ENCODE results near the gene TMPRSS9.
A peak's percentile ranks its signal among the peaks of the same experiment; 100 is the strongest.
"Not testable (repeated sequence)": the region's sequence is repeated elsewhere in the genome, so short reads cannot be mapped to it uniquely, and the experiment has no call there.

The TMPRSS9 gene

DNA sequence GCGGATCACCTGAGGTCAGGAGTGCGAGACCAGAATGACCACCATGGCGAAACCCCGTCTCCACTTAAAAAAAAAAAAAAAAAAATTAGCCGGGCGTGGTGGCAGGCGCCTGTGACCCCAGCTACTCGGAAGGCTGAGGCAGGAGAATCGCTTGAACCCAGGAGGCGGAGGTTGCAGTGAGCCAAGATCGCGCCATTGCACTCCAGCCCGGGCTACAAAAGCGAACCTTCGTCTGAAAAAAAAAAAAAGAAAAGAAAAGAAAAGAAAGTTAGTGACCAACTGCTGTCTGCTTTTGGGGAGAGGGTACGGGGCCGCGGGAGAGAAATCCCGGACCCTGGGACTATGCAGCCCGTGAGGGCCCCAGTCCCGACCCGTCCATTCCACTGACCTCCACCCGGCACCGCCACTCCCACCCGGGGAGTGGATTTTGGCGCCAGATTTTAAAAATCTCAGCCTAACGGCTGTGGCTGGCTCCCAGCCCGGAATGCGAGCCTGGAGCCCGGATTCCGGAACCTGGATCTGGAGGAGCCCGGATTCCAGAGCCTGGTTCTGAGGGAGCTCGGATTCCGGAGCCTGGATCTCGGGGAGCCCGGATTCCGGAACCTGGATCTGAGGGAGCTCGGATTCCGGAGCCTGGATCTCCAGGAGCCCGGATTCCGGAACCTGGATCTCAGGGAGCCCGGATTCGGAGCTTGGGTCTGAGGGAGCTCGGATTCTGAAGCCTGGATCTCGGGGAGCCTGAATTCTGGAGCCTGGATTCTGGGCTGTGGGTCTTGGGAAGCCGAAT lies 102.8 kb downstream of the TMPRSS9 start:
- H3K27ac ChIP-seq: peak overlapping the region; percentile 83

DNA sequence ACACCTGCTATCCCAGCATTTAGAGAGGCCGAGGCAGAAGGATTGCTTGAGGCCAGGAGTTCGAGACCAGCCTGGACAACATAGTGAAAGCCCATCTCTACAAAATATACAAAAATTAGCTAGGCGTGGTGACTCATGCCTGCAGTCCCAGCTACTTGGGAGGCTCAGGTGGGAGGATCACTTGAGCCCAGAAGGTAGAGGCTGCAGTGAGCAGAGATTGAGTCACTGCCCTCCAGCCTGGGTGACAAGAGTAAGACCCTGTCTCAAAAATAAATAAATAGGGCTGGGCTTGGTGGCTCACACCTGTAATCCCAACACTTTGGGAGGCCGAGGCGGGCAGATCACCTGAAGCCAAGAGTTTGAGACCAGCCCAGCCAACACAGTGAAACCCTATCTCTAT lies 103.6 kb downstream of the TMPRSS9 start:
- peak overlapping the region; percentile 83 for H3K27ac ChIP-seq

More for the DNA sequence above, 102.8 kb downstream of the TMPRSS9 start:
- TF ChIP-seq, protein P1, sequence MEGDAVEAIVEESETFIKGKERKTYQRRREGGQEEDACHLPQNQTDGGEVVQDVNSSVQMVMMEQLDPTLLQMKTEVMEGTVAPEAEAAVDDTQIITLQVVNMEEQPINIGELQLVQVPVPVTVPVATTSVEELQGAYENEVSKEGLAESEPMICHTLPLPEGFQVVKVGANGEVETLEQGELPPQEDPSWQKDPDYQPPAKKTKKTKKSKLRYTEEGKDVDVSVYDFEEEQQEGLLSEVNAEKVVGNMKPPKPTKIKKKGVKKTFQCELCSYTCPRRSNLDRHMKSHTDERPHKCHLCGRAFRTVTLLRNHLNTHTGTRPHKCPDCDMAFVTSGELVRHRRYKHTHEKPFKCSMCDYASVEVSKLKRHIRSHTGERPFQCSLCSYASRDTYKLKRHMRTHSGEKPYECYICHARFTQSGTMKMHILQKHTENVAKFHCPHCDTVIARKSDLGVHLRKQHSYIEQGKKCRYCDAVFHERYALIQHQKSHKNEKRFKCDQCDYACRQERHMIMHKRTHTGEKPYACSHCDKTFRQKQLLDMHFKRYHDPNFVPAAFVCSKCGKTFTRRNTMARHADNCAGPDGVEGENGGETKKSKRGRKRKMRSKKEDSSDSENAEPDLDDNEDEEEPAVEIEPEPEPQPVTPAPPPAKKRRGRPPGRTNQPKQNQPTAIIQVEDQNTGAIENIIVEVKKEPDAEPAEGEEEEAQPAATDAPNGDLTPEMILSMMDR (IDR thresholded peaks at IDR 0.05): no peak
- TF ChIP-seq ZFX (IDR thresholded peaks at IDR 0.05; ENCODE audit: borderline replicate concordance): no peak

DNA sequence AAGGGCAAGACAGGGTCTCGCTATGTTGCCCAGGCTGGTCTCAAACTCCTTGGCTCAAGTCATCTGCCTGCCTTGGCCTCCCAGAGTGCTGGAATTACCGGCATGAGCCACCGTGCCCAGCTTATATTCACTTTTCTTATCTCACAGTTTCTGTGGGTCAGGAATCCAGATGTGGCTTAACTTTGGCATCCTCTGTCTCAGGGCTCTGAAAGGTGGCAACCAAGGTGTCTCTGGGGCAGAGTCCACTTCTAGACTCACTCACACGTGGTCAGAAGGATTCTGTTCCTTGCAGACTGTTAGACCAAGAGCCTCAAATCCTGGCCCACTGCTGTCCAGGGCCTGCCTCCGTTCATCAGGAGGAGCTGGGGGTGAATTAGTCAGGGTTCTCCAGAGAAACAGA lies 104.3 kb downstream of the TMPRSS9 start:
- H3K27ac ChIP-seq: peak overlapping the region; percentile 83
- no peak for TF ChIP-seq ZFX (IDR thresholded peaks at IDR 0.05; ENCODE audit: borderline replicate concordance)
- TF ChIP-seq, protein P1 (IDR thresholded peaks at IDR 0.05): no peak

DNA sequence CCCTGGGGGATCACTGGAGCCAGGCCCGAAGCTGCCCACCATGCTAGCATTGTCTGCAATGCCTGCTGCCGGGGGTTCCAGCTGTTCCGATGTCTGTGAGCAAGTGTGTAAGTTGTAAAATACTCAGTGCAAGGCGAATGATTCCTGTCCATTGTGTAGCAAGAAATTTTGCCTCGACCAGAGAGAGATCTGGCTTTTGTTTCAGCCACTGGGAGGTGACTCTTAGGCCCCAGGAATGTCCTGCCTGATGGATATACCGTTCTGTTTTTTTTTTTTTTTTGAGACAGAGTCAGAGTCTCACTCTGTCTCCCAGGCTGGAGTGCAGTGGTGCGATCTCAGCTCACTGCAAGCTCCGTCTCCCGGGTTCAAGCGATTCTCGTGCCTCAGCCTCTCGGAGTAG lies 108.5 kb downstream of the TMPRSS9 start:
- H3K27ac ChIP-seq: no peak overlapping the region
- no peak for TF ChIP-seq ZFX (IDR thresholded peaks at IDR 0.05; ENCODE audit: borderline replicate concordance)
- TF ChIP-seq, protein P1 (IDR thresholded peaks at IDR 0.05): no peak

DNA sequence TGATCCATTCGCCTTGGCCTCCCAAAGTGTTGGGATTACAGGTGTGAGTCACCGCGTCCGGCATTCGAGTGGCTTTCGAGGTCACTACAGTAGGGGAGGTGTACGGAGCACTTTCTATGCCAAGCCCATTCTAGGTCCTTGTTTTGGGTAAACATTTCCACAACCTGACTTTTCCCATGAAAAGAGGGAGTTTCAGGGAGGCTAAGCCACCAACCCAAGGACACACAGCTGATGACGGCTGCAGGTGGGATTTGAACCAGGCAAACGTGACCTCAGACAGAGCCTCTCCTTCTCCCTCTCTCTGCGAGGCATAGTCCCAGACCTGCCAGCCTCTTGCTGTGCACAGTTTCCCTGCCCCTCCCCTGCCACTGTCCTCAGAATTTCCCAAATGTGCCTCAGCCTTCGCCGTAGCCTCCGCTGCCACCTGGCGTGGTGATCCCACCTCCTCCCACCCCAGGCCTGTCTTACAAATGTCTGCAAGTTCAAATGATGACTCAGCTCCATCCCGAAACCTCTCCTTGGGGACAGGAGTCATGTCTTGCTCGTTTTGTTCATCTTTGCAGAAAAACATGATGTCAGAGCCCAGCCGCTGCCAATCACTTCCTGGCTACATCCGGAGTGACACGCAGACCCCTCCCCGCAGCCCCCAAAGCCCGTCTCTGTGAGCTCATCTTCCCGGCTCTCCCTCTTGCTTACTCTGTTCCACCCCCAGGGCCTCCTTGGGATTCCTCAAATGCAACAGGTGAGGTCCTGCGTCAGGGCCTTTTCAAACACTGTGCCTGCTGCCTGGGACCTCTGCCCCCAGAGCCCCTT lies 109.2 kb downstream of the TMPRSS9 start:
- no peak for TF ChIP-seq ZFX (IDR thresholded peaks at IDR 0.05; ENCODE audit: borderline replicate concordance)
- TF ChIP-seq, protein P1 (IDR thresholded peaks at IDR 0.05): no peak

DNA sequence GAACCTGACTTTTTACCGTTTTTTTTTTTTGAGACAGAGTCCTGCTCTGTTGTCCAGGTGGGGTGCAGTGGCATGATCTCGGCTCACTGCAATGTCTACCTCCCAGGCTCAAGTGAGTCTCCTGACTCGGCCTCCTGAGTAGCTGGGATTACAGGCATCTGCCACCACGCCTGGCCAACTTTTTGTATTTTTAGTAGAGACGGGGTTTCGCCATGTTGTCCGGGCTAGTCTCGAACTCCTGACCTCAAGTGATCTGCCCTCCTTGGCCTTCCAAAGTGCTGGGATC lies 109.8 kb downstream of the TMPRSS9 start:
- not testable (repeated sequence) for H3K27ac ChIP-seq

More for the DNA sequence above, 109.2 kb downstream of the TMPRSS9 start:
- no peak overlapping the region for H3K27ac ChIP-seq

DNA sequence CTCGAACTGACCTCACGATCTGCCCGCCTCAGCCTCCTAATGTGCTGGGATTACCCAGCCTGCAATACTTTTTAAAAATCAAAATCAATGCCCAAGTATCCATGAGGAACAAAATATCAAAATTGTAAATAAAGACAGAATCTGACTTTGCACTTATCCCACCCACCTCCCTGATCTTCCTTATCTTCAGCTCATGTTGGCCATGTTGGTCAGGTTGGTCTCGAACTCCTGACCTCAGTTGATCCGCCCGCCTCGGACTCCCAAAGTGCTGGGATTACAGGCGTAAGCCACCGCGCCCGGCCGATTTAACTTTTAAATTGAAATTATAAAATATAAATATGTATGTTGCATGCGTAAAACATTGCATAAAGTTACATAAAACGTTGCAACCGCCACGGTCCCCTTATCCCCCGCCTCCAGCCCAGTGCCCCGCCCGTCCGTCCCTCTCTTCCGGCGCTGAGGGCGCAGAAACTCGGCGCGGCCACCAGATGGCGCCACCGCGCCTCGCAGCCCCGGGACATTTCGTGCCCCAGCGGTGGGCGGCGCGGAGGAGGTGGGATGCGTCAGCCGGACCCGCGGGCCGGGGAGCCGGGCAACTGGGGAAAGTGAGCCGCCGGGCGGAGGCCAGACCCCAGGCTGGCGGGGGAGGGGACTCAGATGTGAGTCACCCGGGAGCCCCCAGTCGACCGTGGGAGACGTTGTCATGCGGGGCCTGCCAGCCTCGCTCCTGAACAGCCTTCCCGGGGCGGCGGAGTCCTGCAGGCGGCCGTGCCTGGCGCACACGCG lies 114.4 kb downstream of the TMPRSS9 start:
- peak overlapping the region; percentile 81 for H3K27ac ChIP-seq

More for the DNA sequence above, 114.4 kb downstream of the TMPRSS9 start:
- TF ChIP-seq, protein P1 (IDR thresholded peaks at IDR 0.05): peak; percentile 95
- TF ChIP-seq ZFX (IDR thresholded peaks at IDR 0.05; ENCODE audit: borderline replicate concordance): no peak

Data from 22Rv1 (cell line).